Measurements from ENCODE around the gene NUBPL. TPM values are rescaled to one million over a fixed set of nuclear protein-coding genes. Genes with fewer than 3 reads are reported as not detected.

Gene NUBPL
- total RNA-seq, 2 experiments from 2014 or later = 5.8 to 9.4 TPM

GRCh38 chr14:31897581-31898186, 336.5 kb downstream of the NUBPL start:
- H3K36me3 Mint-ChIP-seq = no peaks in the 10 kb centered on the region
- no peak for ATAC-seq (ENCODE audit: low read depth)
- no peak overlapping the region for H3K4me3 Mint-ChIP-seq
- POLR2A ChIA-PET = no interaction called here
- H3K9me3 Mint-ChIP-seq = no peaks in the 10 kb centered on the region
- peaks cover 1% of the 10 kb centered on the region for H3K27me3 Mint-ChIP-seq
- no peaks in the 10 kb centered on the region for H3K4me1 Mint-ChIP-seq
- DNase-seq = no peak
- H3K27ac Mint-ChIP-seq = no peak overlapping the region

- H3K27ac Mint-ChIP-seq = no peak overlapping the region
- no peaks in the 10 kb centered on the region for H3K9me3 Mint-ChIP-seq
- no peaks in the 10 kb centered on the region for H3K27me3 Mint-ChIP-seq
- no peak overlapping the region for H3K4me3 Mint-ChIP-seq
- no peak for ATAC-seq (ENCODE audit: low read depth)
- DNase-seq = no peak
- H3K36me3 Mint-ChIP-seq = no peaks in the 10 kb centered on the region
- no peaks in the 10 kb centered on the region for H3K4me1 Mint-ChIP-seq
- POLR2A ChIA-PET = no interaction called here
These were observed 337.8 kb downstream of the NUBPL start for GRCh38 chr14:31898838-31899528.

- Mint-ChIP-seq H3K9me3 (no peaks in the 10 kb centered on the region), H3K27me3 (no peaks in the 10 kb centered on the region), H3K27ac (no peak overlapping the region), H3K4me1 (no peaks in the 10 kb centered on the region), H3K4me3 (no peak overlapping the region), H3K36me3 (no peaks in the 10 kb centered on the region)
- no peak for DNase-seq
- POLR2A ChIA-PET = no interaction called here
- ATAC-seq (ENCODE audit: low read depth) = no peak
These were observed 340.8 kb downstream of the NUBPL start for GRCh38 chr14:31902002-31902401.

GRCh38 chr14:31902945-31903646, 341.9 kb downstream of the NUBPL start:
- Mint-ChIP-seq H3K36me3 (no peaks in the 10 kb centered on the region), H3K9me3 (no peaks in the 10 kb centered on the region), H3K4me3 (no peak overlapping the region), H3K4me1 (no peaks in the 10 kb centered on the region), H3K27ac (no peak overlapping the region), H3K27me3 (peaks cover 4% of the 10 kb centered on the region)
- ATAC-seq (ENCODE audit: low read depth) (no peak), DNase-seq (no peak)
- POLR2A ChIA-PET = no interaction called here

- ATAC-seq (ENCODE audit: low read depth) (no peak), DNase-seq (no peak)
- Mint-ChIP-seq H3K4me3 (no peak overlapping the region), H3K27ac (no peak overlapping the region), H3K4me1 (no peaks in the 10 kb centered on the region), H3K9me3 (peaks cover 8% of the 10 kb centered on the region), H3K36me3 (no peaks in the 10 kb centered on the region), H3K27me3 (peaks cover 4% of the 10 kb centered on the region)
- POLR2A ChIA-PET = no interaction called here
These were observed 348.8 kb downstream of the NUBPL start for GRCh38 chr14:31909977-31910376.

Other genes starting within 250 kb of the NUBPL start
- gene HEATR5A, start 140.9 kb upstream of the NUBPL start, total RNA-seq = 10 to 100 TPM in 1 of 2 experiments, 1 to 10 TPM in 1; 9.4 to 11.5 TPM
- 10 to 100 TPM; 16.7 to 18.1 TPM for gene DTD2, start 103.9 kb upstream of the NUBPL start, total RNA-seq
- not detected for gene GPR33, start 73.4 kb upstream of the NUBPL start, total RNA-seq

Data from activated naive CD8-positive, alpha-beta T cell treated with anti-CD3 and anti-CD28 coated beads, Interleukin-2, amount 10 ng/mL, durations not matched to agents 7 days and 5 days (primary cell).